ENCODE results near the gene NPAT.

- TF ChIP-seq CTCF (IDR thresholded peaks at IDR 0.05; ENCODE audit: insufficient read depth, low read length), result no peak
- TF ChIP-seq POLR2AphosphoS5 (IDR thresholded peaks at IDR 0.05; ENCODE audit: low read depth), result no peak
- no peak; the same call in 1 of the 2 replicates for TF ChIP-seq GABPA (IDR thresholded peaks at IDR 0.05; ENCODE audit: low read depth)
- TF ChIP-seq REST (IDR thresholded peaks at IDR 0.05; ENCODE audit: insufficient replicate concordance, low read depth), result peak; percentile 44
Observed at GRCh38 chr11:108221911-108222573, 396 bp downstream of the NPAT start.

Data from HL-60 (cell line).